ENCODE data around the gene ZBTB12. TPM values are rescaled to one million over a fixed set of nuclear protein-coding genes. Genes with fewer than 3 reads are reported as not detected.
A peak's percentile ranks its signal among the peaks of the same experiment; 100 is the strongest.

ZBTB12 gene, protein sequence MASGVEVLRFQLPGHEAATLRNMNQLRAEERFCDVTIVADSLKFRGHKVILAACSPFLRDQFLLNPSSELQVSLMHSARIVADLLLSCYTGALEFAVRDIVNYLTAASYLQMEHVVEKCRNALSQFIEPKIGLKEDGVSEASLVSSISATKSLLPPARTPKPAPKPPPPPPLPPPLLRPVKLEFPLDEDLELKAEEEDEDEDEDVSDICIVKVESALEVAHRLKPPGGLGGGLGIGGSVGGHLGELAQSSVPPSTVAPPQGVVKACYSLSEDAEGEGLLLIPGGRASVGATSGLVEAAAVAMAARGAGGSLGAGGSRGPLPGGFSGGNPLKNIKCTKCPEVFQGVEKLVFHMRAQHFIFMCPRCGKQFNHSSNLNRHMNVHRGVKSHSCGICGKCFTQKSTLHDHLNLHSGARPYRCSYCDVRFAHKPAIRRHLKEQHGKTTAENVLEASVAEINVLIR
- total RNA-seq (1.9 TPM), polyA plus RNA-seq (2.6 TPM)
- long read RNA-seq, donor 1 = 0 reads
- long read RNA-seq, donor 2 = 0 reads
- long read RNA-seq, donor 3, partial matches to known transcripts = 0 of 1 reads
- long read RNA-seq, donor 3, other reads (novel, unspliced or antisense) = 0 of 1 reads
- long read RNA-seq, donor 4, partial matches to known transcripts = 0 of 1 reads
- long read RNA-seq, donor 4, other reads (novel, unspliced or antisense) = 0 of 1 reads
- long read RNA-seq, donor 5, transcript ZBTB12-201 (2 exons, 1,875 nt) = major isoform, 5 of 5 reads
- long read RNA-seq, donor 5, partial matches to known transcripts = 0 of 5 reads
- long read RNA-seq, donor 5, other reads (novel, unspliced or antisense) = 0 of 5 reads
- long read RNA-seq, donor 6 = 0 reads
- long read RNA-seq, donor 7 = 0 reads
- long read RNA-seq, donor 8, partial matches to known transcripts = 0 of 3 reads
- long read RNA-seq, donor 8, other reads (novel, unspliced or antisense) = 0 of 3 reads
- long read RNA-seq, donor 9 = 0 reads
- long read RNA-seq, donor 10, partial matches to known transcripts = 0 of 4 reads
- long read RNA-seq, donor 10, other reads (novel, unspliced or antisense) = 0 of 4 reads

DNA sequence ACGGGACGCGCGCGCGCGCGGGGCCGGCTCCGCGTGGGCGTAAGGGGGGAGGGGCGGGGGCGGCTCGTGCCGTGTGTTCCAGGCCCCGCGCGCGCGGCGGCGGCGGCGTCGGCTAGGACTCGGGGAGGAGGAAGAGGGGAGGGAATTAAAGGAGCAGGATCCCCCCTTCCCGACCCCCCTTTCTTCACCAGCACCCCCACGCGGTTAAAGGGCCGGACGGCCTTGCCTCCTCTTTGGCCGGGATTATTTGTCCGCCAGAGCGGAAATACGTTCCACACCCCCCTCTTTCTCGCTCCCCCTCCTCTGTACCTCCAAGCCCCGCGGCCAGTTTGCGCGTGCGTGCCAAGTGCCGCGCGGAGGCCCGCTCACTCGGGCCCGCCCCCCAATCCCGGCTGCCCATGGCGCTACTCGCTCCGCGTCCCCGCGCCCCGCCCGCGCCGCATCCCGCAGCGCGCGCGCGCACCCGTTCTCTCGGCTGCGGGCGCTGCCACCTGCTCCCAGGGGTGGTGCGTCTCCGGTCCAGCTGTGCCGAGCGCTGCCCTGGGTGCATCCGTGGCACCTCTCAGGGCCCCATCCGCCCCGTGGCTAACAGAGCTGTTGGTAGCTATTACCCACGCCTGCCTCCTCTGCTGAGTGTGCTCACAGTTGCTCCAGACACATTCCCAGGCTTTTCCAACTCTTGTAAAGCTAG is at the start of gene ZBTB12:
Gene ZBTB12, minus strand, starts transcription at position 134 of the 691 bp plus-strand sequence. CDS start 781 bp downstream, outside the sequence.
- Histone ChIP-seq H3K9me3 (ENCODE audit: control insufficient read depth in 2 of 2, insufficient read depth in 1 of 2, low read length in 1 of 2) (no peaks in the 10 kb centered on the region), H3K4me1 (ENCODE audit: control insufficient read depth in 2 of 2, insufficient read depth in 2 of 2, low read length in 2 of 2) (peaks cover 19 to 25% of the 10 kb centered on the region in 2 donors)

DNA sequence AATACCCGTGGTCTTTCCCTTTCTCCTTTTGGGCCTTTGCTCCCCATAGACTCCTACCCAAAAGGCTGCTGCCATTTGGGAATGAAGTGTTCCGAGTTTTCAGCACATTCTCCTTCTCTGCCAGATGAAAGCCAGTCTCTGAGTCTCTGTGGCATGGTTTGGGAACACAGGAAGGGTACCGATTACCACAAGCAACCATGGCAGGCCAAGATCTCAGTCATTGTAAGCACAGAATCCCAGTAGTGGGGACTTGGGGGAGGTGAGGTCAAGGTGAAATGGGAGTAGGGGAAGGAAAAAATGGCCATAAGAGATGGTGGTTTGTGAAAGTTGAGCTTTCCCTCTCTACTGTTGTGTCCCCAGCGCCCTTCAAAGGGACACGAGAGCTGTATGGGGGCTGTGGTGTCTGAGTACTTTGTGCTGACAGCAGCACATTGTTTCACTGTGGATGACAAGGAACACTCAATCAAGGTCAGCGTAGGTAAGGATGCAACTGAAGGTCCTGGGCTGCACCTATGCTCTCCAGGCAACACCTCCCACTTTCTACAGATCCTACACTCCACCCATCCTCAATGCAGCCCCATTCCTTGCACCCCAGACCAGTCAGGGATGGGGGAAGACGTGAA is 48.2 kb upstream of the ZBTB12 start:
- Histone ChIP-seq H3K9me3 (ENCODE audit: control insufficient read depth in 2 of 2, insufficient read depth in 1 of 2, low read length in 1 of 2) (peaks cover 0 to 4% of the 10 kb centered on the region in 2 donors), H3K4me3 (ENCODE audit: low read length in 2 of 2) (no peak overlapping the region), H3K36me3 (ENCODE audit: control insufficient read depth in 2 of 2, insufficient read depth in 2 of 2, low read length in 1 of 2) (peaks cover 37 to 43% of the 10 kb centered on the region in 2 donors), H3K27me3 (ENCODE audit: control insufficient read depth in 2 of 2, insufficient read depth in 1 of 2, low read length in 1 of 2) (peaks cover 0 to 19% of the 10 kb centered on the region in 2 donors), H3K27ac (ENCODE audit: low read depth in 1 of 2, low read length in 1 of 2) (no peak overlapping the region), H3K4me1 (ENCODE audit: control insufficient read depth in 2 of 2, insufficient read depth in 2 of 2, low read length in 2 of 2) (peaks cover 0 to 13% of the 10 kb centered on the region in 2 donors)
- DNase-seq (ENCODE audit: low read depth in 6 of 9, low spot score in 9 of 9) = no peak
- WGBS = 94% methylated on average over 7 of the region's 7 CpGs

More for the DNA sequence above, at the start of gene ZBTB12:
- peak within 1 kb of the TSS; percentile 82 to 84 for H3K27ac ChIP-seq (ENCODE audit: low read depth in 1 of 2, low read length in 1 of 2)
- peaks cover 0 to 4% of the 10 kb centered on the region in 2 donors for H3K36me3 ChIP-seq (ENCODE audit: control insufficient read depth in 2 of 2, insufficient read depth in 2 of 2, low read length in 1 of 2)
- DNase-seq (ENCODE audit: low read depth in 6 of 9, low spot score in 9 of 9) = peak; percentile 58 to 90 (median 77)
- WGBS = under 1% methylated on average over 77 of the region's 77 CpGs
- no peaks in the 10 kb centered on the region for H3K27me3 ChIP-seq (ENCODE audit: control insufficient read depth in 2 of 2, insufficient read depth in 1 of 2, low read length in 1 of 2)
- peak within 1 kb of the TSS; percentile 57 to 69 for H3K4me3 ChIP-seq (ENCODE audit: low read length in 2 of 2)

DNA sequence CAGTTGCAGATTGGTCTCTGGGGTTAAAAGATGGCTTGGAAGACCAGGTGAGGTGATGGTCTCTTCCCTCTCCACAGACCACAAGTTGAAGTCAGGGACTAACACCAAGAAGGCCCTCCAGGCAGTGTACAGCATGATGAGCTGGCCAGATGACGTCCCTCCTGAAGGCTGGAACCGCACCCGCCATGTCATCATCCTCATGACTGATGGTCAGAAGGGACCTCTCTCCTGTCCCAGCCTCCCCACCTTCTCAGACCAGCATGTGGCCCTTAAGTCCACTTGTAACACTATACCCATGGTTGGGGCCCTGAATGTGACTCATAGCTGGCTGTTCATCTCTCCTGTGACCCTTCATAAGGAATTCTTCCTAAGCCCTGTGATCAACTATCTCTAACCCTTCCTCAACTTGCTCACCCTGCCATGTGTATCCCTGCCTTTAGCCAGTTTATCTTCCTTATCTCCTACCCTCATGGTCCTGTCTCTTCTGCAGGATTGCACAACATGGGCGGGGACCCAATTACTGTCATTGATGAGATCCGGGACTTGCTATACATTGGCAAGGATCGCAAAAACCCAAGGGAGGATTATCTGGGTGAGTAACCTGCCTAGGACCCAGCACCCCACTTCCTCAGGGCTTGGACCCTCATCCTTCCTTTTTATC is 47.0 kb upstream of the ZBTB12 start:
- no peak overlapping the region for H3K4me3 ChIP-seq (ENCODE audit: low read length in 2 of 2)
- H3K36me3 ChIP-seq (ENCODE audit: control insufficient read depth in 2 of 2, insufficient read depth in 2 of 2, low read length in 1 of 2) = peaks cover 25 to 31% of the 10 kb centered on the region in 2 donors
- H3K27ac ChIP-seq (ENCODE audit: low read depth in 1 of 2, low read length in 1 of 2) = no peak overlapping the region
- DNase-seq (ENCODE audit: low read depth in 6 of 9, low spot score in 9 of 9) = no peak
- peaks cover 0 to 24% of the 10 kb centered on the region in 2 donors for H3K27me3 ChIP-seq (ENCODE audit: control insufficient read depth in 2 of 2, insufficient read depth in 1 of 2, low read length in 1 of 2)
- WGBS = 95% methylated on average over 6 of the region's 6 CpGs
- no peaks in the 10 kb centered on the region for H3K9me3 ChIP-seq (ENCODE audit: control insufficient read depth in 2 of 2, insufficient read depth in 1 of 2, low read length in 1 of 2)
- H3K4me1 ChIP-seq (ENCODE audit: control insufficient read depth in 2 of 2, insufficient read depth in 2 of 2, low read length in 2 of 2) = peaks cover 0 to 18% of the 10 kb centered on the region in 2 donors

DNA sequence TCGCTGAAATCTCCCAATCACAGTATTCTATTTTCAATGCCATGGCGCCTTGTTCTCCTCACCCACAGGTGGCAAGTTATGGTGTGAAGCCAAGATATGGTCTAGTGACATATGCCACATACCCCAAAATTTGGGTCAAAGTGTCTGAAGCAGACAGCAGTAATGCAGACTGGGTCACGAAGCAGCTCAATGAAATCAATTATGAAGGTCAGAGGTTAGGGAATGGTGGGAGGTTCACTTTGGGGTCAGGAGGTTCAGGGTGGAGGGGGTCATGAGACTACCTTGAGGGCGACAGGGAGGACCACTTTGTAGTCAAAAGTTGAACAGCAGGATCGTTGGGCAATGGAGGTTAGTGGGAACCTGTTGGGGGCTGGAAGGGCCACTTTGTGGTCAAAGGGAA is 46.4 kb upstream of the ZBTB12 start:
- WGBS = 78% methylated on average over 5 of the region's 5 CpGs
- H3K36me3 ChIP-seq (ENCODE audit: control insufficient read depth in 2 of 2, insufficient read depth in 2 of 2, low read length in 1 of 2) = peaks cover 20 to 25% of the 10 kb centered on the region in 2 donors
- H3K4me3 ChIP-seq (ENCODE audit: low read length in 2 of 2) = no peak overlapping the region
- peaks cover 0 to 18% of the 10 kb centered on the region in 2 donors for H3K4me1 ChIP-seq (ENCODE audit: control insufficient read depth in 2 of 2, insufficient read depth in 2 of 2, low read length in 2 of 2)
- peaks cover 0 to 27% of the 10 kb centered on the region in 2 donors for H3K27me3 ChIP-seq (ENCODE audit: control insufficient read depth in 2 of 2, insufficient read depth in 1 of 2, low read length in 1 of 2)
- no peak for DNase-seq (ENCODE audit: low read depth in 6 of 9, low spot score in 9 of 9)
- no peak overlapping the region for H3K27ac ChIP-seq (ENCODE audit: low read depth in 1 of 2, low read length in 1 of 2)
- no peaks in the 10 kb centered on the region for H3K9me3 ChIP-seq (ENCODE audit: control insufficient read depth in 2 of 2, insufficient read depth in 1 of 2, low read length in 1 of 2)

DNA sequence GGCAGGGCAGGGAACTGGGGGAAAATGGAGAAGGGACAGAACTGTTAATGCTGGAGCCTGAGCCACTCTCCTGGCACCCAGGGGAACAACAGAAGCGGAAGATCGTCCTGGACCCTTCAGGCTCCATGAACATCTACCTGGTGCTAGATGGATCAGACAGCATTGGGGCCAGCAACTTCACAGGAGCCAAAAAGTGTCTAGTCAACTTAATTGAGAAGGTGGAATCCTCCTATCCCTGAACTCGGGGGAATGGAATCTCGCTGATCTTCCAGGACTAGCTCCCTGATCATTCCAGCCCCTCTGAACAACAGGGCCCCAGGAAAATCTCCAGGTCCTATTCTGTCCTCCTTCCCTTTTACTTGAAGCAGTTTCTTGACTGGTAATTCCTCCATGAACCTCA is 46.0 kb upstream of the ZBTB12 start:
- DNase-seq (ENCODE audit: low read depth in 6 of 9, low spot score in 9 of 9) = no peak
- Histone ChIP-seq H3K9me3 (ENCODE audit: control insufficient read depth in 2 of 2, insufficient read depth in 1 of 2, low read length in 1 of 2) (no peaks in the 10 kb centered on the region), H3K27me3 (ENCODE audit: control insufficient read depth in 2 of 2, insufficient read depth in 1 of 2, low read length in 1 of 2) (peaks cover 0 to 31% of the 10 kb centered on the region in 2 donors), H3K27ac (ENCODE audit: low read depth in 1 of 2, low read length in 1 of 2) (no peak overlapping the region), H3K4me3 (ENCODE audit: low read length in 2 of 2) (no peak overlapping the region), H3K4me1 (ENCODE audit: control insufficient read depth in 2 of 2, insufficient read depth in 2 of 2, low read length in 2 of 2) (peaks cover 0 to 18% of the 10 kb centered on the region in 2 donors), H3K36me3 (ENCODE audit: control insufficient read depth in 2 of 2, insufficient read depth in 2 of 2, low read length in 1 of 2) (peaks cover 15 to 21% of the 10 kb centered on the region in 2 donors)
- WGBS = 93% methylated on average over 4 of the region's 4 CpGs

DNA sequence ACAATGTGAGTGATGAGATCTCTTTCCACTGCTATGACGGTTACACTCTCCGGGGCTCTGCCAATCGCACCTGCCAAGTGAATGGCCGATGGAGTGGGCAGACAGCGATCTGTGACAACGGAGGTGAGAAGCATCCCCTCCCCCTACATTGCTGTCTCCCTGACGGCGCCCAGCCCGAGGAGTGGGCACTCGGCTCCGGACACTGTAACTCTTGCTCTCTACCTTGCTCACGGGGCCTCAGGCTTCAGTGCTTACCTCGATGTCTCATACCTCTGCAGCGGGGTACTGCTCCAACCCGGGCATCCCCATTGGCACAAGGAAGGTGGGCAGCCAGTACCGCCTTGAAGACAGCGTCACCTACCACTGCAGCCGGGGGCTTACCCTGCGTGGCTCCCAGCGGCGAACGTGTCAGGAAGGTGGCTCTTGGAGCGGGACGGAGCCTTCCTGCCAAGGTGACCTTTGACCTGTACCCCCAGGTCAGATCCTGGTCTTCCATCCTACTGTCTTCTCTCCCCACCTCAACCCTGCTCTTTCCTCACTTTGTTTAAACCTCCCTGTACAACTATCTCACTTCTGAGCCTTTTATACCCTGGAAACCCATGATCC is 45.3 kb upstream of the ZBTB12 start:
- no peak overlapping the region for H3K4me3 ChIP-seq (ENCODE audit: low read length in 2 of 2)
- peaks cover 0 to 37% of the 10 kb centered on the region in 2 donors for H3K27me3 ChIP-seq (ENCODE audit: control insufficient read depth in 2 of 2, insufficient read depth in 1 of 2, low read length in 1 of 2)
- peaks cover 12 to 14% of the 10 kb centered on the region in 2 donors for H3K36me3 ChIP-seq (ENCODE audit: control insufficient read depth in 2 of 2, insufficient read depth in 2 of 2, low read length in 1 of 2)
- peaks cover 0 to 18% of the 10 kb centered on the region in 2 donors for H3K4me1 ChIP-seq (ENCODE audit: control insufficient read depth in 2 of 2, insufficient read depth in 2 of 2, low read length in 2 of 2)
- DNase-seq (ENCODE audit: low read depth in 6 of 9, low spot score in 9 of 9) = no peak
- H3K9me3 ChIP-seq (ENCODE audit: control insufficient read depth in 2 of 2, insufficient read depth in 1 of 2, low read length in 1 of 2) = no peaks in the 10 kb centered on the region
- 95% methylated on average over 24 of the region's 24 CpGs for WGBS
- no peak overlapping the region for H3K27ac ChIP-seq (ENCODE audit: low read depth in 1 of 2, low read length in 1 of 2)

DNA sequence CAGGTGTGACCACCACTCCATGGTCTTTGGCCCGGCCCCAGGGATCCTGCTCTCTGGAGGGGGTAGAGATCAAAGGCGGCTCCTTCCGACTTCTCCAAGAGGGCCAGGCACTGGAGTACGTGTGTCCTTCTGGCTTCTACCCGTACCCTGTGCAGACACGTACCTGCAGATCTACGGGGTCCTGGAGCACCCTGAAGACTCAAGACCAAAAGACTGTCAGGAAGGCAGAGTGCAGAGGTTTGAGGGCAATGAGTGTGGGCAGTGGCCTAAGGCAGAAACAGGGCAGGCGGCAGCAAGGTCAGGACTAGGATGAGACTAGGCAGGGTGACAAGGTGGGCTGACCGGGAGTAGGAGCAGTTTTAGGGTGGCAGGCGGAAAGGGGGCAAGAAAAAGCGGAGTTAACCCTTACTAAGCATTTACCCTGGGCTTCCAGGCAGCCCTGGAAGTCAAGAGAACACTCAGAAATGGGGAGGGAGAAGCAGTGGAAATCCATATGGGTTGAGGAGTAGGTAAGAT is 44.5 kb upstream of the ZBTB12 start:
- no peak for DNase-seq (ENCODE audit: low read depth in 6 of 9, low spot score in 9 of 9)
- peaks cover 0 to 37% of the 10 kb centered on the region in 2 donors for H3K27me3 ChIP-seq (ENCODE audit: control insufficient read depth in 2 of 2, insufficient read depth in 1 of 2, low read length in 1 of 2)
- H3K9me3 ChIP-seq (ENCODE audit: control insufficient read depth in 2 of 2, insufficient read depth in 1 of 2, low read length in 1 of 2) = no peaks in the 10 kb centered on the region
- H3K27ac ChIP-seq (ENCODE audit: low read depth in 1 of 2, low read length in 1 of 2) = peak overlapping the region; percentile 43 to 71
- WGBS = 84% methylated on average over 11 of the region's 11 CpGs
- H3K4me1 ChIP-seq (ENCODE audit: control insufficient read depth in 2 of 2, insufficient read depth in 2 of 2, low read length in 2 of 2) = peaks cover 0 to 18% of the 10 kb centered on the region in 2 donors
- peak overlapping the region in 1 of 2 donors; percentile 5 for H3K4me3 ChIP-seq (ENCODE audit: low read length in 2 of 2)
- peaks cover 4 to 7% of the 10 kb centered on the region in 2 donors for H3K36me3 ChIP-seq (ENCODE audit: control insufficient read depth in 2 of 2, insufficient read depth in 2 of 2, low read length in 1 of 2)

Data from thymus (tissue), 14 donors.